COLO829 (cell line): Measurements from ENCODE around the gene IL27RA.
"Not testable (repeated sequence)": the region's sequence is repeated elsewhere in the genome, so short reads cannot be mapped to it uniquely, and the experiment has no call there.

ENCODE experiments used
- DNase-seq: peaks from one replicate; pipeline ENCODE4 v3.0.0; 2012; ENCODE audit warnings: low spot score

Gene IL27RA

GRCh38 chr19:14030997-14031718 is 404 bp upstream of the IL27RA start:
- no peak for DNase-seq

GRCh38 chr19:14033946-14034345 is 2.4 kb downstream of the IL27RA start:
- DNase-seq: no peak

GRCh38 chr19:14035159-14035558 is 3.6 kb downstream of the IL27RA start:
- not testable (repeated sequence) for DNase-seq

GRCh38 chr19:14035706-14036105 is 4.1 kb downstream of the IL27RA start:
- DNase-seq: no peak

- DNase-seq: no peak
Observed at GRCh38 chr19:14039181-14039580, 7.6 kb downstream of the IL27RA start.

- peak; percentile 60 for DNase-seq
Observed at GRCh38 chr19:14042659-14043608, 11.4 kb downstream of the IL27RA start.

GRCh38 chr19:14047866-14048265 is 16.3 kb downstream of the IL27RA start:
- DNase-seq: not testable (repeated sequence)

- DNase-seq: peak; percentile 52
Observed at GRCh38 chr19:14048443-14049153, 17.0 kb downstream of the IL27RA start.

- DNase-seq: no peak
Observed at GRCh38 chr19:14050512-14050911, 18.9 kb downstream of the IL27RA start.

GRCh38 chr19:14050961-14051360 is 19.4 kb downstream of the IL27RA start:
- not testable (repeated sequence) for DNase-seq

GRCh38 chr19:14051980-14052379 is 20.4 kb downstream of the IL27RA start:
- no peak for DNase-seq

GRCh38 chr19:14052470-14052869 is 20.9 kb downstream of the IL27RA start:
- no peak for DNase-seq

GRCh38 chr19:14053032-14053431 is 21.5 kb downstream of the IL27RA start:
- DNase-seq: no peak

- no peak for DNase-seq
Observed at GRCh38 chr19:14053500-14053899, 21.9 kb downstream of the IL27RA start.

- DNase-seq: no peak
Observed at GRCh38 chr19:14054099-14054498, 22.5 kb downstream of the IL27RA start.

- no peak for DNase-seq
Observed at GRCh38 chr19:14054721-14055120, 23.2 kb downstream of the IL27RA start.

GRCh38 chr19:14055396-14055795 is 23.8 kb downstream of the IL27RA start:
- DNase-seq: no peak

GRCh38 chr19:14056069-14056666 is 24.6 kb downstream of the IL27RA start:
- DNase-seq: no peak

- DNase-seq: no peak
Observed at GRCh38 chr19:14056741-14057356, 25.3 kb downstream of the IL27RA start.

- DNase-seq: no peak
Observed at GRCh38 chr19:14058182-14059092, 26.9 kb downstream of the IL27RA start.

- DNase-seq: no peak
Observed at GRCh38 chr19:14059093-14059480, 27.5 kb downstream of the IL27RA start.
